ENCODE results near the gene KRT6B.

DNA sequence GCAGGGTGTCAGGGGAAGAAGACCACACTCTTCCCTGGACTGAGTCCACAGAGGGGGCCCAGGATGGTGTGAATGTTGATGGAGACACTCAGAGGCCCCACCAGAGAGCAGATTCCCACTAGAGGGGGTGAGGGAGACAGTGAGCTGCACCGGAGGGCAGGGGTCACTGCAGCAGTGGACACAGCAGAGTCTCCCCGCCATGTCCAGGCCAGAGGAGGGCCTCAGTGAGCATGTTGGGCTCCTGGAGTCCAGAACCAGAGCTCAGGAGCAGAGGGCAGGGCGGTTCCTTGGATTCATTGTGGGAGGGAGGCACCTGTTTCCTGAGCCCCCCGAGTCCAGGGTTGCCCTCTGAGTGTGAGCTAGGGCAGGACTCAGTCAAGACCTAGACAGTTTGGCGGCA lies 44.0 kb downstream of the KRT6B start:
- TF ChIP-seq CTCF (conservative IDR thresholded peaks at IDR 0.05; ENCODE audit: low read depth, low read length) (peak; percentile 30; the same call in 1 of the 2 replicates), EZH2 (IDR thresholded peaks at IDR 0.05; ENCODE audit: low read length, unreplicated experiment) (no peak)

All from PC-3 (cell line).